K562 (cell line): ENCODE measurements around the gene ECI1.

Source experiments
- ATF2 ChIP-seq: sonication (generic); formaldehyde crosslinking; IDR thresholded peaks from 2 replicates; pipeline ENCODE4 v1.8.1; 2022; ENCODE audit warnings: missing genetic modification reagents
- BCOR ChIP-seq: fragments of 450-650 bp; IDR thresholded peaks from 2 replicates; pipeline ENCODE4 v1.6.1; 2016
- CBX3 ChIP-seq, 2 experiments: IDR thresholded peaks; 1 replicate in 1 of 2; 2 replicates in 1 of 2; pipeline ENCODE4 v1.6.1; 2012; ENCODE audit warnings: inconsistent platforms in 2 of 2, low read length in 2 of 2, borderline replicate concordance in 1 of 2, control low read depth in 1 of 2
- CHD1 ChIP-seq: fragments of 200-600 bp; sonication (generic); IDR thresholded peaks from one replicate; pipeline ENCODE4 v1.6.1; 2012; ENCODE audit warnings: mild to moderate bottlenecking, moderate library complexity, low read length, inconsistent platforms
- E2F6 ChIP-seq, 2 experiments: IDR thresholded peaks; 2 replicates each; pipeline ENCODE4 v1.6.1; 2011; ENCODE audit warnings: borderline replicate concordance in 1 of 2, control low read depth in 1 of 2, low read depth in 1 of 2, low read length in 1 of 2, mild to moderate bottlenecking in 1 of 2, mixed read lengths in 1 of 2, moderate library complexity in 1 of 2; ENCODE audit not compliant: insufficient read depth in 1 of 2, insufficient read length in 1 of 2, poor library complexity in 1 of 2, severe bottlenecking in 1 of 2; ENCODE audit errors: extremely low read depth in 1 of 2
- JUND ChIP-seq, 2 experiments: IDR thresholded peaks; 2 replicates in 1 of 2; 3 replicates in 1 of 2; pipeline ENCODE4 v1.6.1; 2011; ENCODE audit warnings: borderline replicate concordance in 2 of 2, low read depth in 2 of 2, low read length in 2 of 2, improper control_type of control experiment in 1 of 2, missing biosample characterization in 1 of 2, missing genetic modification characterization in 1 of 2, missing genetic modification reagents in 1 of 2
- POLR2AphosphoS5 ChIP-seq: IDR thresholded peaks from 2 replicates; pipeline ENCODE4 v1.6.1; 2011; ENCODE audit warnings: mild to moderate bottlenecking, low read depth, low read length, moderate library complexity; ENCODE audit not compliant: control insufficient read depth, insufficient read depth
- RAD51 ChIP-seq: fragments of 450-650 bp; IDR thresholded peaks from 2 replicates; pipeline ENCODE4 v1.7.1; 2016; ENCODE audit warnings: low read depth, mild to moderate bottlenecking, borderline replicate concordance
- SNRNP70 ChIP-seq: fragments of 200-400 bp; formaldehyde crosslinking; optimal IDR thresholded peaks from 2 replicates; pipeline ENCODE3; 2017; ENCODE audit warnings: low read depth, low read length
- ZNF239 ChIP-seq: fragments of 250-450 bp; sonication (Bioruptor Pico); IDR thresholded peaks from 2 replicates; pipeline ENCODE4 v1.4.0; 2020; ENCODE audit warnings: mild to moderate bottlenecking
- ZNF449 ChIP-seq: fragments of 250-450 bp; sonication (Bioruptor Pico); IDR thresholded peaks from 2 replicates; pipeline ENCODE4 v1.8.0; 2022; ENCODE audit warnings: moderate library complexity, mild to moderate bottlenecking, inconsistent platforms
- ZNF644 ChIP-seq: fragments of 200-800 bp; sonication (Bioruptor generic); IDR thresholded peaks from 2 replicates; pipeline ENCODE4 v1.6.1; 2016; ENCODE audit warnings: low read depth, missing genetic modification characterization, missing compliant biosample characterization
- ZZZ3 ChIP-seq: fragments of 450-650 bp; IDR thresholded peaks from 2 replicates; pipeline ENCODE4 v1.6.1; 2016; ENCODE audit warnings: antibody characterized with exemption, mild to moderate bottlenecking, moderate library complexity
- TF ChIP-seq, protein P1 (sequence below): fragments of 250-450 bp; sonication (Bioruptor Pico); IDR thresholded peaks from 2 replicates; pipeline ENCODE4 v1.9.0; 2021; ENCODE audit warnings: mild to moderate bottlenecking, inconsistent platforms

DNA sequence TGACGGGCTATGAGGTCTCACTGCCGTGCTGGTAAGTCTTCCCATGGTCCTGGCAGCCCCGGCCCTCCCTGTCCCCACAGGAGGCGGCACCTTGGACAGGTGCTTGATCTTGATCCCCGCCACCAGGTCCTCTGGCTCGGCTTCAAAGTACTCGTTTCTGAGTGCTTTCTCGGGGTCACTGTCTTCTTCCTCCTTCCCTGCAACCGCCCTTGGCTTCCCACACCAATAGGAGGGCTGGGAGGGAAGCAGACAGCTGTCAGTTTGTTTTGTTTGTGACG is 48.5 kb upstream of the ECI1 start:
- no peak for TF ChIP-seq JUND (IDR thresholded peaks at IDR 0.05; ENCODE audit: borderline replicate concordance, low read depth, low read length)
- TF ChIP-seq JUND (tag; IDR thresholded peaks at IDR 0.05; ENCODE audit: borderline replicate concordance, low read depth, low read length): no peak
- TF ChIP-seq ZNF644 (tag): no peak
- no peak for TF ChIP-seq ZNF239 (CRISPR knock-in tag)
- no peak for TF ChIP-seq CHD1
- no peak for TF ChIP-seq POLR2AphosphoS5
- no peak for TF ChIP-seq SNRNP70
- no peak for TF ChIP-seq CBX3 (IDR thresholded peaks at IDR 0.05; ENCODE audit: borderline replicate concordance in 1 of 2, low read length in 2 of 2)
- TF ChIP-seq, protein P1, sequence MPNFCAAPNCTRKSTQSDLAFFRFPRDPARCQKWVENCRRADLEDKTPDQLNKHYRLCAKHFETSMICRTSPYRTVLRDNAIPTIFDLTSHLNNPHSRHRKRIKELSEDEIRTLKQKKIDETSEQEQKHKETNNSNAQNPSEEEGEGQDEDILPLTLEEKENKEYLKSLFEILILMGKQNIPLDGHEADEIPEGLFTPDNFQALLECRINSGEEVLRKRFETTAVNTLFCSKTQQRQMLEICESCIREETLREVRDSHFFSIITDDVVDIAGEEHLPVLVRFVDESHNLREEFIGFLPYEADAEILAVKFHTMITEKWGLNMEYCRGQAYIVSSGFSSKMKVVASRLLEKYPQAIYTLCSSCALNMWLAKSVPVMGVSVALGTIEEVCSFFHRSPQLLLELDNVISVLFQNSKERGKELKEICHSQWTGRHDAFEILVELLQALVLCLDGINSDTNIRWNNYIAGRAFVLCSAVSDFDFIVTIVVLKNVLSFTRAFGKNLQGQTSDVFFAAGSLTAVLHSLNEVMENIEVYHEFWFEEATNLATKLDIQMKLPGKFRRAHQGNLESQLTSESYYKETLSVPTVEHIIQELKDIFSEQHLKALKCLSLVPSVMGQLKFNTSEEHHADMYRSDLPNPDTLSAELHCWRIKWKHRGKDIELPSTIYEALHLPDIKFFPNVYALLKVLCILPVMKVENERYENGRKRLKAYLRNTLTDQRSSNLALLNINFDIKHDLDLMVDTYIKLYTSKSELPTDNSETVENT: no peak
- TF ChIP-seq E2F6 (IDR thresholded peaks at IDR 0.05; ENCODE audit: borderline replicate concordance in 1 of 2, extremely low read depth in 1 of 2, insufficient read depth in 1 of 2, insufficient read length in 1 of 2, low read depth in 1 of 2, low read length in 1 of 2, poor library complexity in 1 of 2, severe bottlenecking in 1 of 2): no peak
- TF ChIP-seq BCOR: no peak
- no peak for TF ChIP-seq RAD51
- TF ChIP-seq ATF2: no peak
- TF ChIP-seq ZZZ3: no peak
- no peak for TF ChIP-seq ZNF449
